ENCODE data around the gene THSD8.
"Not testable (repeated sequence)": the region's sequence is repeated elsewhere in the genome, so short reads cannot be mapped to it uniquely, and the experiment has no call there.

The THSD8 gene

DNA sequence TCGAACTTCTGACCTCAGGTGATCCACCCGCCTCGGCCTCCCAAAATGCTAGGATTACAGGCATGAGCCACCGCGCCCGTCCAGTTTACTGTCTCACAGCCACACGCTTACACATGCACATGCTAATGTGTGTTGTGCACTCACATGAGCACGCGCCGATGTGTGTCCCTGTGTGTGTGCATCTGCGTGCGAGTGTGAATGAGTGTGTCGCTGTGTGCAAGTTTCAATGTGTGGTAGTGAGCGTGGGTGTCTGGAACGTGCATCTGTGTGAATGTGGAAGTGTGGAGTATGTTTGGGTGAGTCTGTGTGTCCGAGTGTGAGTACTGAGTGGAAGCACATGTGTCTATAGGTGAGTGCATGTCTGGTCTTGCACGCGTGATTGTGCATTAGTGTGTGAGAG lies 40.6 kb downstream of the THSD8 start:
- TF ChIP-seq, protein P1, sequence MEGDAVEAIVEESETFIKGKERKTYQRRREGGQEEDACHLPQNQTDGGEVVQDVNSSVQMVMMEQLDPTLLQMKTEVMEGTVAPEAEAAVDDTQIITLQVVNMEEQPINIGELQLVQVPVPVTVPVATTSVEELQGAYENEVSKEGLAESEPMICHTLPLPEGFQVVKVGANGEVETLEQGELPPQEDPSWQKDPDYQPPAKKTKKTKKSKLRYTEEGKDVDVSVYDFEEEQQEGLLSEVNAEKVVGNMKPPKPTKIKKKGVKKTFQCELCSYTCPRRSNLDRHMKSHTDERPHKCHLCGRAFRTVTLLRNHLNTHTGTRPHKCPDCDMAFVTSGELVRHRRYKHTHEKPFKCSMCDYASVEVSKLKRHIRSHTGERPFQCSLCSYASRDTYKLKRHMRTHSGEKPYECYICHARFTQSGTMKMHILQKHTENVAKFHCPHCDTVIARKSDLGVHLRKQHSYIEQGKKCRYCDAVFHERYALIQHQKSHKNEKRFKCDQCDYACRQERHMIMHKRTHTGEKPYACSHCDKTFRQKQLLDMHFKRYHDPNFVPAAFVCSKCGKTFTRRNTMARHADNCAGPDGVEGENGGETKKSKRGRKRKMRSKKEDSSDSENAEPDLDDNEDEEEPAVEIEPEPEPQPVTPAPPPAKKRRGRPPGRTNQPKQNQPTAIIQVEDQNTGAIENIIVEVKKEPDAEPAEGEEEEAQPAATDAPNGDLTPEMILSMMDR (IDR thresholded peaks at IDR 0.05; ENCODE audit: low read depth, low read length), result no peak
- H3K4me3 ChIP-seq (replicated peaks in 1 of 2; ENCODE audit: low read depth in 2 of 2, low read length in 2 of 2), result no peak overlapping the region
- DNase-seq (ENCODE audit: low read depth in 2 of 2), result no peak

DNA sequence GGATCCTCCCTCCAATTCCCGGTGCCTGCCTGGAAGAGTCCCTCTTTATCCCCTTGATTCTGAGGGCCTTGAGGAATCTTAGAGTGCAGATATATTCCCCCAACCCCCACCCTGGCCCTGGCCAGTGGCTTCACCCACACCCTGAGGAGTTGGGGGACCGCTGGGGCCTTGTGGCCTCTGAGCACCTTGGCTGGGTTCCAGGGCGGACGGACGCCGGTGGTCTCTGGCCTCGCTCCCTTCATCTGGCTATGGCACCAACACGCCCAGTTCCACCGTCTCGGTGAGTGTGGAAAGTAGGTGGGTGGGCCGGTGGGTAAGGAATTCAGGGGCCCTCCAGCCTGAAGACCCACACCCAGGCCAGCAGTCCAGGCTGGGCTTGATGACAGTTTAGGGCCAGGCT lies 41.5 kb downstream of the THSD8 start:
- no peak overlapping the region for H3K4me3 ChIP-seq (replicated peaks in 1 of 2; ENCODE audit: low read depth in 2 of 2, low read length in 2 of 2)
- TF ChIP-seq, protein P1 (IDR thresholded peaks at IDR 0.05; ENCODE audit: low read depth, low read length), result no peak
- DNase-seq (ENCODE audit: low read depth in 2 of 2), result no peak

DNA sequence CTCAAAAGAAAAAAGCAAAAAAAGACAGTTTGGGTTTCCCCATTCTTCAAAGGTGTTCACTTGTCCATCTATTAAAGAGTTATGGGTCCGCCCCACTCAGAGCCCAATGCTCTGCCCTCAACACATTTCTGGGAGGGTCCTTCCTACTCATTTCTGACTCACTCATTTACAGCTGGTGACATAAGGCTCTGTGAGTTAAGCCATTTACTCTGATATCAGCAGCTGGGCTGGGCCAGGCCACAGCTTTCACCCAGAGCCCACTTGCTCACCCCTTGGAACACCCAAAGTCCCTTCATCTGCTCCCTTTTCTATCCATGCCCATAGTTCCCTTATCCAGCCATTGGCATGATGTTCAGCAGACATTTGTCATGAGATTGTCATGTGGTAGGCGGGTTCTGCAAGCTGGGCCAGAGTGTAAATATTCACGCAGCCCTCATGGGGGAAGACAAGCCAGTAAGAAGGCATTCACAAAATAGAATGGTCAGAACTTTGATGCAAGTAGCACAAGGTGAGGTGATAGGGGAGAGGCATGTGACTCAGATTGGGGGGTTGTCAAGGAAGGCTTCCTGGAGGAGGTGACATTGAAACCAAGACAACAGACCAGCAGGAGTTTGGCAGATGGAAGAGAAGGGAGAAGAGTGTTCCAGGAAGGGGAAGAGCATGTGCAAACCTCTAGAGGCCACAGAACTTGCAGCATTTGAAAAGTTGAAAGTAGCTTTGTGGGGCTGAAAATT lies 42.3 kb downstream of the THSD8 start:
- no peak for DNase-seq (ENCODE audit: low read depth in 2 of 2)
- TF ChIP-seq, protein P1 (IDR thresholded peaks at IDR 0.05; ENCODE audit: low read depth, low read length), result no peak
- no peak overlapping the region for H3K4me3 ChIP-seq (replicated peaks in 1 of 2; ENCODE audit: low read depth in 2 of 2, low read length in 2 of 2)

DNA sequence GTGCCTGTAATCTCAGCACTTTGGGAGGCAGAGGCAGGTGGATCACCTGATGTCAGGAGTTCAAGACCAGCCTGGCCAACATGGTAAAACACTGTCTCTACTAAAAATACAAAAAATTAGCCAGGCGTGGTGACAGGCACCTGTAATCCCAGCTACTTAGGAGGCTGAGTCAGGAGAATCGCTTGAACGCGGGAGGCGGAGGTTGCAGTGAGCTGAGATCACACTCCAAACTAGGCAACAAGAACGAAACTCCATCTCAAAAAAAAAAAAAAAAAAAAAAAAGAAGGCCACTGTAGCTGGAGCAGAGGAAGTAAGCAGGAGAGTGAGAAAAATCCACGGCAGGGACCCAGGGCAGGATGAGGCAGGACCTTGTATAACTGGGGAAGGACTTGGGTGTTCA lies 44.7 kb downstream of the THSD8 start:
- not testable (repeated sequence) for H3K4me3 ChIP-seq (replicated peaks in 1 of 2; ENCODE audit: low read depth in 2 of 2, low read length in 2 of 2); DNase-seq (ENCODE audit: low read depth in 2 of 2)

DNA sequence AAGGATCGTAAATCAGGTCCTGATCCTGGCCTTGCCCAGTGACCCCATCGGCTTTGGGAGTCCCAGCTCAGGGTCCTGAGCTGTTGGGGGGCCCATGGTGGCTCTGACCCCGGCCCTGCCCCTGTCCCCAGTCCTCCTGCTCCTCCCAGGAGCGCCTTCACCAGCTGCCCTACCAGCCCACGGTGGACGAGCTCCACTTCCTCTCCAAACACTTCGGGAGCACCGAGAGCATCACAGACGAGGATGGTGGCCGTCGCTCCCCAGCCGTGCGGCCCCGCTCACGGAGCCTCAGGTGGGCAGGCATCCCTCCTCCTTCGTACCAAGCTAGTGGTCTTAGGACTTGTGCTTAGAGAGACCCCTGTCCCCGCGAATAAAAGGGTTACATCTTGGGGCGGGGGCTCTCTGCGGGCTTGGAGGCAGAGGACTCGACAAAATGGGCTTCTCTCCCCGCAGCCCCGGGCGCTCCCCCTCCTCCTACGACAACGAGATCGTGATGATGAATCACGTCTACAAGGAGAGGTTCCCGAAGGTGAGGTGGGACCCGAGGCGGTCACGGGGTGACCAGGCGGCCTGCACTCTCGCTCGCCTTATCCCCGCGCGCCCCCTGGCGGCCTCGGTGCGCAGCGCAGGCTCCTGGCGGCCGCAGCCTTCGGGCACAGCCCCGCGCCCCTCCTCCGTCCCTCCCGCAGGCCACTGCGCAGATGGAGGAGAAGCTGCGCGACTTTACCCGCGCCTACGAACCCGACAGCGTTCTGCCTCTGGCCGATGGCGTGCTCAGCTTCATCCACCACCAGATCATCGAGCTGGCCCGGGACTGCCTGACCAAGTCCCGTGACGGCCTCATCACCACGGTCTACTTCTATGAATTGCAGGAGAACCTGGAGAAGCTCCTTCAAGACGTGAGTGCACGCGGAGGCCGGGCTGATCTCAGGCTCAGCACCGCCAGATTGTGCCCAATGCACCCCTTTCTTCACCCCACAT lies 45.6 kb downstream of the THSD8 start:
- TF ChIP-seq, protein P1 (IDR thresholded peaks at IDR 0.05; ENCODE audit: low read depth, low read length), result peak; percentile 68
- H3K4me3 ChIP-seq (replicated peaks in 1 of 2; ENCODE audit: low read depth in 2 of 2, low read length in 2 of 2), result peak overlapping the region; percentile 13 to 32

More for the DNA sequence above, 45.6 kb downstream of the THSD8 start:
- DNase-seq (ENCODE audit: low read depth in 2 of 2), result peak; percentile 80 to 82
